GM19043 (cell line): Measurements from ENCODE around the gene TMPRSS15.

Experiments used
- ATAC-seq: cut with Tn5 transposase; IDR thresholded peaks from one replicate; pipeline ENCODE4 v1.9.1; 2021; ENCODE audit warnings: low read depth; ENCODE audit not compliant: unreplicated experiment

TMPRSS15 gene

DNA sequence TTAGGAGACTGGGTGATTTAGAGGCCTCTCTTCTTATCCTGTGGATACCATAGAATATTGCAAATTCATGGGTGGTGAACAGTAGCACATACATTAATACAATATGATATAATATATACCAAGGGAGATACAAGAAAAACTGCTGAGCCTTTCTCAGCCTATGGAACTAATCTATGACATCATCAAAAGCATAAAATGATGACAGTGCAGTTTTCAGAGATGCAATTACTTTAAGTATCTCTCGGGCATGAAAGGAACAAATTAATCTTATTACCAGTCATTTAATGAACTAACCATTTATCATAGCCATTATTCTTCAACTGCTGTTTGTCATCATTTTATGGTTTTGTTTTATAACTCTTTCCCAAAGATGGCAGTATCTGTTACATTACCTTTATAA is 155.4 kb downstream of the TMPRSS15 start:
- ATAC-seq, result no peak

DNA sequence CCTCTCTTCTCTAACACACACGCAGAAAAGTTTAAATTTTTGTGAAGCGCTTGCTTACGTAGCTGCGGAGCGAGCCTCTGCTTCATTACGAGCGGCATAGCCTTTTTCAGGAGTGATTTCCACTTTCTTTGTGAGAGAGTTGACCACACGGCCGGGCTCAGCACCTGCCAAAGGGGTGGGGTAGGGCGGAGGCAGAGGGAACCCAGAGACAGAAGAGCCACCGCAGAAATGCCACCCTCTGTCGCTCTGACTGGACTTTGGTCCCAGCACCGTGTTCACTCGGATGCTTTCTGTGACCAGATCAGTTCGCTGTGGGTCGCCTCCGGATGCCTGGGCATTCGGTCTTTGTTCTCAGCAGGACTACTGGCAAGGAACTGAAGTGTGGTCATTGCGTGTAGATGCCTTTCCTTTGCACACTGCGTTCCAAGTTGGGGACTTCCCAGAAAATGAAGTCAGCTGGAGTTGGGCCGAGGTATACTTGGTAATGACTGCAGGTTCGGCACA is 158.1 kb downstream of the TMPRSS15 start:
- no peak for ATAC-seq

- ATAC-seq, result no peak
These were observed 158.7 kb downstream of the TMPRSS15 start, which contains the start of gene CHODL for GRCh38 chr21:18244671-18245463. TSS of gene CHODL (plus strand) at chr21:18244833. CDS start at chr21:18245224, 391 bp downstream.

DNA sequence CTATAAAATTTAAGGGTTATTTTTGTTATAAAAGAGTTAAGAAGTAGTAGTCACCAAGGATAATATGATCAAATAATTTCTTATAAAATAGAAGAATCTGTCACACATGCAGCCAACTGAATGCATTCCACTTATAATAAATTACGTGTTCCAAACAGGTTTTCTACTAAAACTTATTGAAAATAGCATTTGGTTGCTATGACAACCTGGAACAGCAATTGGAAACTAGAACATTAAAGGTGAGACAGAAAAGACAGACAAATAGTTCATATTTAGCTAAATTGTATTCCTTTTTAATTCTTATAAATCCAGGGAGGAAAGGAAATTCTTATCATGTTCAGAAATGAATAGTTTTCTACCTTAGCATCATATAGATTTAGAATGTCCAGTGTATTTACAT is 168.0 kb downstream of the TMPRSS15 start:
- ATAC-seq, result no peak

- no peak for ATAC-seq
These were observed 175.4 kb downstream of the TMPRSS15 start for GRCh38 chr21:18228060-18228739.

GRCh38 chr21:18222346-18222745 is 181.2 kb downstream of the TMPRSS15 start:
- ATAC-seq, result no peak

GRCh38 chr21:18220498-18220897 is 183.1 kb downstream of the TMPRSS15 start:
- no peak for ATAC-seq
